Ovary (tissue), 9 donors: ENCODE data around the gene ADARB2. TPM values are rescaled to one million over a fixed set of nuclear protein-coding genes. Genes with fewer than 3 reads are reported as not detected.
"Not testable (repeated sequence)": the region's sequence is repeated elsewhere in the genome, so short reads cannot be mapped to it uniquely, and the experiment has no call there.

Source experiments
- DNase-seq, 5 donors: peaks; one replicate each; pipeline ENCODE4 v3.0.0-alpha.2; 2019 to 2020
- H3K27ac ChIP-seq, 2 donors: fragments of 200-600 bp; one replicate each; pipeline versions ENCODE4 v1.5.1 to v1.8.0; 2019 to 2022
- H3K27me3 ChIP-seq: fragments of 200-600 bp; one replicate; pipeline ENCODE4 v1.8.0; 2022
- H3K36me3 ChIP-seq: fragments of 200-600 bp; sonication (generic); one replicate; pipeline ENCODE4 v1.5.1; 2019
- H3K4me1 ChIP-seq: one replicate; pipeline ENCODE4 v1.8.1; 2013; ENCODE audit warnings: mild to moderate bottlenecking, moderate library complexity; ENCODE audit not compliant: insufficient read depth
- H3K4me3 ChIP-seq: fragments of 200-600 bp; sonication (generic); one replicate; pipeline ENCODE4 v1.5.1; 2017
- H3K9me3 ChIP-seq, 2 donors: fragments of 200-600 bp in 1 of 2; sonication (generic) in 1 of 2; one replicate each; pipeline versions ENCODE4 v1.5.1 to v1.8.1; 2013 to 2019; ENCODE audit warnings: mild to moderate bottlenecking in 1 of 2, moderate library complexity in 1 of 2
- CTCF ChIP-seq, 3 donors: fragments of 450-650 bp in 2 of 3; fragments of 200-600 bp in 1 of 3; IDR thresholded peaks; one replicate each; pipeline versions ENCODE4 v1.5.1 to v1.8.0; 2016 to 2022; ENCODE audit warnings: antibody characterized with exemption in 3 of 3, mild to moderate bottlenecking in 1 of 3
- EP300 ChIP-seq: sonication (generic); formaldehyde crosslinking; IDR thresholded peaks from one replicate; pipeline ENCODE4 v1.6.1; 2017; ENCODE audit warnings: antibody characterized with exemption
- POLR2A ChIP-seq: fragments of 450-650 bp; IDR thresholded peaks from one replicate; pipeline ENCODE4 v1.6.1; 2017; ENCODE audit warnings: antibody characterized with exemption, mild to moderate bottlenecking, moderate library complexity
- WGBS, 3 donors: extraction: QIAGEN DNeasy Blood & Tissue Kit in 1 of 3; methylation state at CpG; one replicate each; pipeline versions ENCODE4 v1.1.5 to v1.1.7; 2013 to 2017; 5-methylcytosine and 5-hydroxymethylcytosine counted together
- intact Hi-C, 4 donors: fragments of 100-400 bp; cut with DNase I; formaldehyde crosslinking; loops; one replicate each; pipeline versions ENCODE4 v1.11.0 to v1.15.1; 2022 to 2023
- polyA plus RNA-seq, 2 donors: library from polyadenylated mRNA; stranded (reverse); fragments of 200-250 nt in 1 of 2; fragments of 350-450 nt in 1 of 2; fragmentation: Illumina TruSeq in 1 of 2; extraction: RNeasy Lipid Tissue Mini Kit (QIAGEN cat#74804) in 1 of 2; gene quantifications; one replicate each; pipeline ENCODE4 v1.2.3, GENCODE V29; 2013 to 2014
- total RNA-seq, 7 donors: library from RNA; depleted of rRNA in 2 of 7; stranded (reverse); fragments of >200 nt in 2 of 7; fragmentation: NEBNext Ultra II Directional in 3 of 7; extraction: Animal tissue kit (Norgen Biotek cat#: 25700) in 3 of 7; gene quantifications; one replicate each; pipeline versions ENCODE4 v1.1.0 to v1.2.4, GENCODE V29; 2016 to 2023
- donor health status: DM: no; HTN: no; CAD: no; lungs with moderate emphysema.
- donor health status: DM: no; HTN: no; CAD: no.
- donor health status: Bipolar disorder and iron deficiency.
- donor health status: DM: yes; HTN: yes; CAD: no.
- donor health status: DM: no; HTN: no; CAD: no.
- donor health status: DM: yes; HTN: yes; CAD: no.

The ADARB2 gene
- total and polyA plus RNA-seq, 9 donors = 0.12 to 2.0 (median 0.36) TPM; not detected in 2

GRCh38 chr10:1538531-1539061 lies 198.7 kb downstream of the ADARB2 start:
- intact Hi-C loops = no loop called here
- Histone ChIP-seq H3K36me3 (no peaks in the 10 kb centered on the region), H3K4me3 (no peak overlapping the region), H3K4me1 (no peaks in the 10 kb centered on the region), H3K27me3 (no peaks in the 10 kb centered on the region), H3K9me3 (no peaks in the 10 kb centered on the region), H3K27ac (no peak overlapping the region)
- no peak for DNase-seq
- WGBS, 3 donors = 68 to 78% (median 71%) methylated on average over 20 of the region's 20 CpGs
- TF ChIP-seq CTCF (IDR thresholded peaks at IDR 0.05) (no peak), POLR2A (no peak), EP300 (no peak)

GRCh38 chr10:1538121-1538520 lies 199.2 kb downstream of the ADARB2 start:
- H3K9me3 ChIP-seq = no peaks in the 10 kb centered on the region
- no peaks in the 10 kb centered on the region for H3K36me3 ChIP-seq
- intact Hi-C loops = no loop called here
- H3K27me3 ChIP-seq = no peaks in the 10 kb centered on the region
- WGBS, 3 donors = 60 to 71% (median 63%) methylated on average over 8 of the region's 8 CpGs
- no peak overlapping the region for H3K4me3 ChIP-seq
- TF ChIP-seq POLR2A = no peak
- TF ChIP-seq EP300 = no peak
- TF ChIP-seq CTCF (IDR thresholded peaks at IDR 0.05) = no peak
- H3K4me1 ChIP-seq = no peaks in the 10 kb centered on the region
- DNase-seq = no peak
- no peak overlapping the region for H3K27ac ChIP-seq

GRCh38 chr10:1537449-1537848 lies 199.9 kb downstream of the ADARB2 start:
- H3K9me3 ChIP-seq, intact Hi-C loops, H3K27me3 ChIP-seq, H3K4me3 ChIP-seq, DNase-seq, H3K36me3 ChIP-seq, H3K4me1 ChIP-seq, H3K27ac ChIP-seq: not testable (repeated sequence)
- WGBS, 3 donors = 73 to 93% (median 80%) methylated on average over 2 of the region's 2 CpGs

GRCh38 chr10:1536341-1536740 lies 201.0 kb downstream of the ADARB2 start:
- no peaks in the 10 kb centered on the region for H3K36me3 ChIP-seq
- no peaks in the 10 kb centered on the region for H3K4me1 ChIP-seq
- no peaks in the 10 kb centered on the region for H3K9me3 ChIP-seq
- WGBS, 3 donors = 79 to 84% (median 80%) methylated on average over 7 of the region's 7 CpGs
- TF ChIP-seq POLR2A = no peak
- no peak for TF ChIP-seq CTCF (IDR thresholded peaks at IDR 0.05)
- no peak for TF ChIP-seq EP300
- intact Hi-C loops = no loop called here
- H3K4me3 ChIP-seq = no peak overlapping the region
- H3K27ac ChIP-seq = no peak overlapping the region
- no peaks in the 10 kb centered on the region for H3K27me3 ChIP-seq
- DNase-seq = no peak

- no peaks in the 10 kb centered on the region for H3K9me3 ChIP-seq
- no peak for DNase-seq
- H3K4me3 ChIP-seq = no peak overlapping the region
- 52 to 59% (median 54%) methylated on average over 24 of the region's 24 CpGs for WGBS, 3 donors
- H3K27me3 ChIP-seq = no peaks in the 10 kb centered on the region
- H3K27ac ChIP-seq = no peak overlapping the region
- intact Hi-C loops = no loop called here
- TF ChIP-seq POLR2A (no peak), CTCF (IDR thresholded peaks at IDR 0.05) (no peak), EP300 (no peak)
- no peaks in the 10 kb centered on the region for H3K4me1 ChIP-seq
- no peaks in the 10 kb centered on the region for H3K36me3 ChIP-seq
Measured at GRCh38 chr10:1535301-1535965, 201.9 kb downstream of the ADARB2 start.
